ENCODE results near the gene OR52E2.

The OR52E2 gene

GRCh38 chr11:5011254-5011653 lies 48.2 kb downstream of the OR52E2 start:
- no peak for DNase-seq (ENCODE audit: low read depth)
